ENCODE results near the gene MRPS12.
"Not testable (repeated sequence)": the region's sequence is repeated elsewhere in the genome, so short reads cannot be mapped to it uniquely, and the experiment has no call there.

Gene MRPS12

GRCh38 chr19:38930776-38931520 lies at the start of gene MRPS12:
Gene MRPS12 (plus strand): TSS chr19:38930944. CDS start chr19:38931295, 351 bp downstream.
- peak; percentile 98 for DNase-seq

DNA sequence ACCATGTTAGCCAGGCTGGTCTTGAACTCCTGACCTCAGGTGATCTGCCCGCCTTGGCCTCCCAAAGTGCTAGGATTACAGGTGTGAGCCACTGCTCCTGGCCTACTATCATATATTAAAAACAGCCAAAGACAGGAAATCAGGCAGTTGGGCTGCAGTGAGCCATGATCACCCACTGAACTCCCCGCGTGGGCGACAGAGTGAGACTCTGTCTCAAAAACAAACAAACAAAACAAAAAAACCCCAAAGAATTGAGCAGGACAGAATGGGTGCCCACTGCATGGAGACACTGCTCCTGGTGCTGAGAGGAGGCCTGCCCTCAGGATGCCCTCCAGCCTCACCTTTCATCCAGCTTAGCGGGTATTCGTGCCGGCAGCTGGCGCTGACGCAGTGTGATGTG lies 47.5 kb upstream of the MRPS12 start:
- no peak for DNase-seq

DNA sequence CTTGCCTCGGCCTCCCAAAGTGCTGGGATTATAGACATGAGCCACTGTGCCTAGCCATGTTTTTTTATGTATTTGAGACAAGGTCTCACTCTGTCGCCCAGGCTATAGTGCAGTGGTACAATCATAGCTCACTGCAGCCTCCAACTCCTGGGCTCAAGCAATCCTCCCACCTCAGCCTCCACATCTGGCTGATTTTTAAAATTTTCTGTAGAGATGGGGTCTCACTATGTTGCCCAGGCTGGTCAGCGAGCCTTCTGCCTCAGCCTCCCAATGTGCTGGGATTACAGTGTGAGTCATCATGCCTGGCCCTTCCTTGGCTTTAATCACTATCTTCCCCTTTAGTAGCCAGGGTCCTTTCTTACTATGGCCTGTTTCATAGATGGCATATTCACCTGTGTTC lies 46.1 kb upstream of the MRPS12 start:
- DNase-seq = not testable (repeated sequence)

GRCh38 chr19:38888876-38889275 lies 41.9 kb upstream of the MRPS12 start:
- no peak for DNase-seq

- DNase-seq = no peak
These were observed 40.9 kb upstream of the MRPS12 start for GRCh38 chr19:38889803-38890202.

GRCh38 chr19:38890686-38891085 lies 40.1 kb upstream of the MRPS12 start:
- no peak for DNase-seq

DNA sequence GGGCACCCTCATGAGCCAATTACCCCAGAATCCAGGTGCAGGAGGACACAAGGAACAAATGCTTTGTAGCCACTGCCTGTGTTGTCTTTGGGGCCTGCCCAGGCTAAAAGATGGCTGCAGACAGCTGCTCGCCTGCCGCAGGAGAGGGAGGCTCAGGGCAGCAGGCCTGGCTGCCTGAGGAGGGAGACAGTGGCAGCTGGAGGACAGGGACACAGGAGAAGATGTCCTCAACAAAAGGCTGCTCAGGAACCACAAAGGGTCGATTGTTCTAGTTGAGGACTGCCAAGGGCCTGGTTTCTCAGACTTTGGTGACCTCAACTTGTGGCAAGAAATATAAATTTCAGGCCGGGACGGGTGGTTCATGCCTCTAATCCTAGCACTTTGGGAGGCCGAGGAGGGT lies 39.0 kb upstream of the MRPS12 start:
- no peak for DNase-seq

- no peak for DNase-seq
These were observed 37.9 kb upstream of the MRPS12 start for GRCh38 chr19:38892841-38893240.

DNA sequence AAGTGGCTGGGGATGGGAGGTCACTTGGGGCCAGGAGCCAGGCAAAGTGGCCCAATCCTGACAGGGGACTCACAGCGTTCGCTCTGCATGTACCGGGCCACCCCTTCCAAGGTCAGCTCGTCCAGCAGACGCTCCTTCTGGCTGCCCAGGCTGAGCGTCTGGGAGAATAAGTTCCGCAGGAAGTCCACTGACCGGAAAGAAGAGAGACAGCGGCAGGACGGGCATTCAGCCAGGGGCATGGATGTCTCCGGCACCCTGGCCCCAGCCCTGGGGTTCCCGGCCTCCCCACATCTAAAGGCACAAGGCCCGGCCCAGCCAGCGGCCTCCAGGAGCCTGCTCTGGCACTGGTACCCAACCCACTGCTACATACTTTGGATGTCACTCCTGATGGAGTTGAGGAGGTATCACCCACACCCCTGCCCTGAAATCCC lies 37.4 kb upstream of the MRPS12 start:
- no peak for DNase-seq

- no peak for DNase-seq
These were observed 35.8 kb upstream of the MRPS12 start for GRCh38 chr19:38894968-38895367.

- DNase-seq = no peak
These were observed 31.8 kb upstream of the MRPS12 start for GRCh38 chr19:38898788-38899446.

DNA sequence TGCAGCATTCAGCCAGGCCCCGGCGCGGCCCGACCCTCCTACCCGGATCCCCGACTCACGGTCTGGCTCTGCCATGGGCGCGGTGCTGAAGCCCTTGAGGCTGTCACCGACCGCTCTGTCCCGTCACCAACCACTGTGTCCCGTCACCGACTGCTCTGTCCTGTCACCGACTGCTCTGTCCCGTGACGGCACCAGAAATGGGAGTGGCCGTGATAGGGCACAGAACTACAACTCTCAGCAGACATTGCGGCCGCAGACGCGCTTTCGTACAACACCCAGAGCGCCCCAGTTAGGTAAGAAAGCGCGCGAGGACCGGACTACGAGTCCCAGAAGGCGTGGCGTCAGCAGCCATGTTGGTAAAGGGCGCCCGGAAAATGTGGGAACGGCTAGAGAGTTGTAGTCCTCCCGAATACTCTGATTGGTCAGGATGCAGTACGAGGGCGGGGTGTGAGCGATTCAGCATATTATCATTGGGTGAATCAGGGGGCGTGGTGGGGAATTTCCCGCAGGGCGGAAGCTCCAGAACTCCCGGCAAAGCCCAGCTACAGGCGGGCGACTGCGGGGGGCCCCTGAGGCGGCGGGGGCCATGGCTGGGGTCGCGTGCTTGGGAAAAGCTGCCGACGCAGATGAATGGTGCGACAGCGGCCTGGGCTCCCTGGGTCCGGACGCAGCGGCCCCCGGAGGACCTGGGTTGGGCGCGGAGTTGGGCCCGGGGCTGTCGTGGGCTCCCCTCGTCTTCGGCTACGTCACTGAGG lies 31.1 kb upstream of the MRPS12 start, which contains the start of the genes NFKBIB and SIRT2:
NFKBIB (plus strand) TSS at position 523 of the 755 bp plus-strand sequence; CDS start at position 587, 64 bp downstream.
SIRT2 (minus strand) TSS at position 172 of the 755 bp plus-strand sequence; CDS start at position 75, 97 bp downstream.
- peak; percentile 98 for DNase-seq

DNA sequence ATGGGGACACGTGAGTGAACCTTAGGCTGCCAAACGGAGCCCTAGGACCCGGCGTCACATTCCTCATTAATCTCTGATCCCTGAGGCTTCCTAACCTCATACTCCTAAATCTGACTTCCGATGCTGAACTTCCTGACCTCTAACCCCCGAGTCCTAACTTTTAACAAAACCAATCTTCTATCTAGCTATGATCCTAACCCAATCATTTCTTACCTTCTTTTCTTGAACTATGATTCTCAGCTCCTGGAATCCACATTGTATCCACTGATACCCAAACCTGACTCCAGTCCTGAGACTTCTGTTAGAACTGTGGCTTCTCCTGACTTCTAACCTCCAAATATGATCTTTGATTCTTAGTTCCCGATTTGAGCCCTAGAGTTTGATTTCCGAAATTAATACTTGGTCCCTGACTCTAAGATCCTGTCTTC lies 30.5 kb upstream of the MRPS12 start:
- no peak for DNase-seq

DNA sequence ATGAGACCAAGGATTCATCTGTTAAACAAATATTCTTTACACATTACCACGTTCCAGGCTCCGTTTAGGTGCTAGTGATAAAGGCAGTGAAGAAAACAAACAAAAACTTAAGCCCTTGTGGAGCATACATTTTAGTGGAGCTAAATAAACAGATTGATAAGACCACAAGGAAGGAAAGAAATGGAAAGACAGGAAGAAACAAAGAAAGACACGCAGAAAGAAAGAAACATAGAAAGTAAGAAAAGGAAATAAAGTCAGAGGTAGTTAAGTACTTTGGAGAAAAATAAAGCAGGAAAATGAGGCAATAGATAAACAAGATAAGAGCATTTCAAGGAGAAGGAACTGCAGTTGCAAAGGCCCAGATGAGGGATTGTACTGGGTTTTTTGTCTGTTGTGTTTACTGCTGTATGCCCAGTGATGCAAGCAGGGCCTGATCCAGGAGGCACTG lies 30.0 kb upstream of the MRPS12 start:
- DNase-seq = no peak

DNA sequence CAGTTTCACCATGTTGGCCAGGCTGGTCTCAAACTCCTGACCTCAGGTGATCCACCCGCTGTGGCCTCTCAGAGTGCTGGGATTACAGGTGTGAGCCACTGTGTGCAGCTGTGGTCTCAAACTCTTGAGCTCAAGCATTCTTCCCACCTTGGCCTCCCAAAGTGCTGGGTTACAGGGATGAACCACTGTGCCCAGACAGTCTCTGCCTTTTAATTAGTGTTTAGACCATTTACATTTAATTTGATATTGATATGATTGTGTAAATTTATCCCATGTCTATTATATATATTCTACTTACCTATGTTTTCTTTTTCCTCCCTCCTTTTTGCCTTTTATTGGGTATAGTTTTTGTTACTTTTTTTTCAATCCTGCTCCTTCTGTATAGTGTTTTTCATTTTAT lies 29.1 kb upstream of the MRPS12 start:
- no peak for DNase-seq

DNA sequence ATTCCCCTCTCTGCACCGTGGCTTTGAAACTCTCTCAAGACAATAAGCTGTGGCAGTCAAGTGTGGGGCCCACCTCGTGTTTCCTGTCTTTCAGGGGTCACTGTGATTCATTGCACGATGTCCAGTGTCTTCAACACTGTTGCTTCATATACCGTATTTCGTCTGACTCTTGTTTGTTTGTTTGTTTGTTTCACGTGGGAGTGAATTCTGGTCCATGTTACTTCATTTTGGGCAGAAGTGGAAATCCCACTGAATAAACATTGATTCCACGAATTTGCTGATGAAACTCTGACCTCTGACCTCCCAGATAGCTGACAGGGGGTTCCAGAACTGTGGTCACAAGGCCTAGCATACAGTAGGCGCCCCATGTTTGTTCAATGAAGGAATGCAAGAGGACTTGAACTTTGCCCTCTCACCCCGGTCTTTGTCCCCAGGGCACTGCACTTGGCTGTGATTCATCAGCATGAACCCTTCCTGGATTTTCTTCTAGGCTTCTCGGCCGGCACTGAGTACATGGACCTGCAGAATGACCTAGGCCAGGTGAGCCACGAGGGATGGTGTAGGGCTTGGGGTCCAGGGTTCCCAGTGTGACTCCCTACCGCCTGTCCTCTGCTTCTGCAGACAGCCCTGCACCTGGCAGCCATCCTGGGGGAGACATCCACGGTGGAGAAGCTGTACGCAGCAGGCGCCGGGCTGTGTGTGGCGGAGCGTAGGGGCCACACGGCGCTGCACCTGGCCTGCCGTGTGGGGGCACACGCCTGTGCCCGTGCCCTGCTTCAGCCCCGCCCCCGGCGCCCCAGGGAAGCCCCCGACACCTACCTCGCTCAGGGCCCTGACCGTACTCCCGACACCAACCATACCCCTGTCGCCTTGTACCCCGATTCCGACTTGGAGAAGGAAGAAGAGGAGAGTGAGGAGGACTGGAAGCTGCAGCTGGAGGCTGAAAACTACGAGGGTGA lies 25.9 kb upstream of the MRPS12 start:
- no peak for DNase-seq

DNA sequence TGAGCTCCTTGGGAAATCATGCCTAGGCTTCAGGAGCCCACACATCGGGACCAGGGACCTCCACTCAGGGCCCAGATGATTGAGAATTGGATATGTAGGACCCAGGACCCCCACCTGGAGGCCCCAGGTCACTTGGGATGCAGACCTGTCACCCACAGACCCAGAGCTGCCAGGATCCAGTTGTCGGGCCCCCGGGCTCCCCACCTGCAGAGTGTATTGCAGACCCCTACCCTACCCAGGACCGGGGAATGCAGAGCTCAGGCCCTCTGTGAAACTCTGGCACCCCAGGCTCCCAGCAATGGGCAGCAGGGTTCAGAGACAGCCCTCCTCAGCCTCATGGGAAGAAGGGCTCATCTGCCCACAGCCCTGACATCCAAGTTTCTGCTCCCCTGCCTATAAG lies 25.1 kb upstream of the MRPS12 start:
- no peak for DNase-seq

- no peak for DNase-seq
These were observed 23.5 kb upstream of the MRPS12 start for GRCh38 chr19:38907227-38907626.

DNA sequence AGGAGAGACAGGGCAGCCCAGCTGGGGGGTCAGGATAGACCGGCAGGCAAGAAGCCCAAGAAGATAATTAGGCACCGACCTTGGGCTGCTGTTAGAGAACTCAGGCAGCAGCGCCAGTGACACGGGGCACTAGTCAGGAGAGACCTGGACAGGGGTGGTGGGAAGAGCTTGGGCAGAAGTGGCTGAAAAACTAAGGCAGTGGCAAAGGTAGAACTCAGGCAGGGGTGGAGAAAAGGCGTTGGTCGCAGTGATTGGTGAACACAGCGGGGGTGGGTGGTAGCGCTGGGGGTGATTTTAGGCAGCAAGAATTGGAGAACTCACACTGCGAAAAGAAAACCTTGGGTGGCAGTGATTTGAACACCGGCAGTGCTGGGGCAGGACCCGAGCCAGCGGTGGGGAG lies 23.1 kb upstream of the MRPS12 start:
- no peak for DNase-seq

GRCh38 chr19:38908911-38909310 lies 21.8 kb upstream of the MRPS12 start:
- no peak for DNase-seq

DNA sequence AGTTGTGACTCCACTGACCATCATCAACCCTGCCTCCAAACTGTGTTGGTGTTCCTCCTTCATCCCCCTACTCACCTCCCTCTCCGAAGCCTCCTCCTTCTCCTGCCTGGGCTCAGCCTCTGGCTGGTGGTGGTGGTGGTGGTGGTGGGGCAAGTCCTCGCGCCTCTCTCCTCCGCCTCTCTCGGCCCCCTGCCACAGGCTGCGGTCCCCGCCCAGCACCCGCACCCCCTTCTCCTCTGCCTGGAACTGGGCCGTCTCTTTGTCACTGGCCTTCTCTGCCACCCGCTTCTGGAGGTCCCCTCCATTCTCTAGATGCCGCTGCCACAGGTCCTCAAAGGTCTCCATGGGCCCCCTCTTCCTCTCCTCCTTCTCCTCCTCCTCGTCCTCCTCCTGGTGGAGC lies 20.3 kb upstream of the MRPS12 start:
- DNase-seq = no peak

- no peak for DNase-seq
These were observed 19.2 kb upstream of the MRPS12 start for GRCh38 chr19:38911388-38912001.

Measured in CD4-positive, alpha-beta T cell treated with Interleukin-17A for 4 hours (primary cell).